ENCODE results near the gene PLPP1.

- TF ChIP-seq EZH2 (IDR thresholded peaks at IDR 0.05) = no peak
- TF ChIP-seq CTCF (IDR thresholded peaks at IDR 0.05 in 2 of 3, conservative IDR thresholded peaks at IDR 0.05 in 1 of 3; ENCODE audit: borderline replicate concordance in 1 of 3, insufficient read depth in 1 of 3, low read depth in 2 of 3, low read length in 2 of 3) = no peak
- no peak for TF ChIP-seq RAD21 (IDR thresholded peaks at IDR 0.05; ENCODE audit: low read depth)
- no peak for TF ChIP-seq JUND (IDR thresholded peaks at IDR 0.05)
- no peak for TF ChIP-seq POLR2AphosphoS5 (IDR thresholded peaks at IDR 0.05; ENCODE audit: low read depth, low read length)
- no peak for TF ChIP-seq SP1 (IDR thresholded peaks at IDR 0.05; ENCODE audit: low read depth)
- no peak for TF ChIP-seq POLR2A (IDR thresholded peaks at IDR 0.05; ENCODE audit: borderline replicate concordance, extremely low read depth, insufficient read depth, insufficient read length)
Observed at GRCh38 chr5:55502759-55503158, 32.0 kb downstream of the PLPP1 start.

Data from HCT116 (cell line).